ENCODE results near the gene CACNA1S. TPM values are rescaled to one million over a fixed set of nuclear protein-coding genes. Genes with fewer than 3 reads are reported as not detected.

The CACNA1S gene
- total RNA-seq, 1 donor from 2014 or later, result 0.07 TPM

DNA sequence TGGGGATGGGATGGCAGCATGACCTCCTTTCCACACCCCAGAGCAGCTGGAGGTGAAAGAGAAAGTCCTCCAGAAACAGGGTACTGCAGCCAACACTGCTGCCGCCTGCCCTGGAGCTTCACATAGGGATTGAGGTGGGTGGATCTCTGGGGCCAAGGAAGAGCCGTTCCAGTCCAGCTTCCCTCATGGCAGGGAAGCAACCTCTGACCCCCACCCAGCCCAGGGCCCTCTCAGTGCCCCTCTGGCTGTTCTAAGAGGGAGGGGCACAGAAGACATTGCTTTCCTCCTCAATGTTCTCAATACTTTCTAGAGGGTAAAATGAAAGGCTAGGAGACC is 94.4 kb downstream of the CACNA1S start:
- peaks cover 34% of the 10 kb centered on the region for H3K4me1 Mint-ChIP-seq (ENCODE audit: low read depth, unreplicated experiment)
- H3K9me3 Mint-ChIP-seq (ENCODE audit: unreplicated experiment), result peaks cover 8% of the 10 kb centered on the region
- TF ChIP-seq, protein P1, sequence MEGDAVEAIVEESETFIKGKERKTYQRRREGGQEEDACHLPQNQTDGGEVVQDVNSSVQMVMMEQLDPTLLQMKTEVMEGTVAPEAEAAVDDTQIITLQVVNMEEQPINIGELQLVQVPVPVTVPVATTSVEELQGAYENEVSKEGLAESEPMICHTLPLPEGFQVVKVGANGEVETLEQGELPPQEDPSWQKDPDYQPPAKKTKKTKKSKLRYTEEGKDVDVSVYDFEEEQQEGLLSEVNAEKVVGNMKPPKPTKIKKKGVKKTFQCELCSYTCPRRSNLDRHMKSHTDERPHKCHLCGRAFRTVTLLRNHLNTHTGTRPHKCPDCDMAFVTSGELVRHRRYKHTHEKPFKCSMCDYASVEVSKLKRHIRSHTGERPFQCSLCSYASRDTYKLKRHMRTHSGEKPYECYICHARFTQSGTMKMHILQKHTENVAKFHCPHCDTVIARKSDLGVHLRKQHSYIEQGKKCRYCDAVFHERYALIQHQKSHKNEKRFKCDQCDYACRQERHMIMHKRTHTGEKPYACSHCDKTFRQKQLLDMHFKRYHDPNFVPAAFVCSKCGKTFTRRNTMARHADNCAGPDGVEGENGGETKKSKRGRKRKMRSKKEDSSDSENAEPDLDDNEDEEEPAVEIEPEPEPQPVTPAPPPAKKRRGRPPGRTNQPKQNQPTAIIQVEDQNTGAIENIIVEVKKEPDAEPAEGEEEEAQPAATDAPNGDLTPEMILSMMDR (IDR thresholded peaks at IDR 0.05; ENCODE audit: partially characterized antibody, unreplicated experiment), result no peak
- DNase-seq, result no peak
- no peak overlapping the region for H3K4me3 Mint-ChIP-seq (ENCODE audit: unreplicated experiment)
- H3K36me3 Mint-ChIP-seq (ENCODE audit: unreplicated experiment), result no peaks in the 10 kb centered on the region
- no peak overlapping the region for H3K27ac Mint-ChIP-seq (ENCODE audit: unreplicated experiment)
- peaks cover 17% of the 10 kb centered on the region for H3K27me3 Mint-ChIP-seq (ENCODE audit: unreplicated experiment)

DNA sequence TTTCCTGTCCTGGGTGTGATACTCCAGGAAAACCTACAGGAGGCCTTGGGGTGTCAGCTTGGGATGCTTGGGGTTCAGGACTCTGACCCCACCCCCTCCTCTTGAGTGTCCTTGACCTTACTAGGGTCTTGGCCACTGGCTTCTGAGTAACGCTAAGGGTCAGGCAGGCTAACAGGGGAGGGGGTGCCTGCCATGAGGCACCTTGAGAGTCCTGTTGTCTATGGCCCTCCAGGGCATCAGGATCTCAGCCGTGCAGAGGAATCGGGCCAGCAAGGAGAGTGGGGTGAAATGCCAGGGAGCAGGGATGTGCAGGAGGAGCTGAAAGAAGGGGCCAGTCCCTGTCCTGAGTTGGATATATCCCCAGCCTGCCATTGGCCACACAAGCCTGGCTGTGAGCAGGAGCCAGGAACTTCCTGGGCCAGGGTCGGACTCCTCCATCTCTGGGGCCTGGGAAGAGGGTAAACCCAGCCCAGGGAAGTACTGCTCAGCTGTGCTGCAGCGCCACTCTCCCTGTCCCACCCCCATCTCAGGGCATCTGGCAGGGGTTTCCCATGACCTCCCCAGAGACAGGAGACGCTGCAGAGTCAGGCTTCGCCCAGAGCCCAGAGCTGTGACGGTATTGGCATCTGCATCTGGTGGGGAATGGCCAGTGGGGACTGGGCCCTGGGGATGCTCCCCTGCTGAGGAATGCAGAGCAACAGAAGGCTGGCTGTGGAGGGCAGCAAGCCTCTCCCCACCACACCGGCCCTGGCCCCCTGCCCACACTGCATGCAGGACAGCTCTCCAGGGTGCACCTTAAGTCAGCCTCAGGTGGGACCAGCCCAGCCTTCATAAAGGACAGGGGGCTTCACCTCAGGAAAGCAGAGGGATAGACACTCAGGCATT is 95.0 kb downstream of the CACNA1S start:
- peaks cover 15% of the 10 kb centered on the region for H3K27me3 Mint-ChIP-seq (ENCODE audit: unreplicated experiment)
- H3K4me1 Mint-ChIP-seq (ENCODE audit: low read depth, unreplicated experiment), result peaks cover 28% of the 10 kb centered on the region
- no peak overlapping the region for H3K27ac Mint-ChIP-seq (ENCODE audit: unreplicated experiment)

DNA sequence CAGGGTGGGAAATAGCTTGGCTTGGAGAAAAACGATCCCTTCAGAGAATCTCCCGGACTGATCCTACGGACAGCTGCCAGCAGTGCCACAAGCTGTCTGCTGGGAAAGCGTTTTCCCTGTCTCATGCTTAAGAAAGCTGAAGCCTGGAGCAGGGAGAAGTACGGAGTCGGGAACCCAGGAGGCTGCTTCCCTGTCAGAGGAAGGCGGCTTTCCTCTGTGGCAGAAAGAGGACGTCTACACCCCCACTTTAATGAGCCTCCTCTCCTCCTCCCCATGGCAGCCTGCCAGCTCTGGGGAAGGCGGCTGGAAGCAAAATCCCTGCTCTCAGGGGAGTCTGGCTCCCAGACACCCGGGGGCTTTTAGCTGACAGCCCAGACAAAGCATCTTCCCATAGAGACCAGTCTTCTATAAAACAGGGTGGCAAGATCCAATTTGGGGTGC is 96.0 kb downstream of the CACNA1S start:
- TF ChIP-seq, protein P1 (IDR thresholded peaks at IDR 0.05; ENCODE audit: partially characterized antibody, unreplicated experiment), result no peak

More for the DNA sequence above, 95.0 kb downstream of the CACNA1S start:
- peak; percentile 61 for DNase-seq
- Mint-ChIP-seq H3K4me3 (ENCODE audit: unreplicated experiment) (peak overlapping the region; percentile 77), H3K36me3 (ENCODE audit: unreplicated experiment) (no peaks in the 10 kb centered on the region), H3K9me3 (ENCODE audit: unreplicated experiment) (peaks cover 8% of the 10 kb centered on the region)
- TF ChIP-seq, protein P1 (IDR thresholded peaks at IDR 0.05; ENCODE audit: partially characterized antibody, unreplicated experiment), result no peak

DNA sequence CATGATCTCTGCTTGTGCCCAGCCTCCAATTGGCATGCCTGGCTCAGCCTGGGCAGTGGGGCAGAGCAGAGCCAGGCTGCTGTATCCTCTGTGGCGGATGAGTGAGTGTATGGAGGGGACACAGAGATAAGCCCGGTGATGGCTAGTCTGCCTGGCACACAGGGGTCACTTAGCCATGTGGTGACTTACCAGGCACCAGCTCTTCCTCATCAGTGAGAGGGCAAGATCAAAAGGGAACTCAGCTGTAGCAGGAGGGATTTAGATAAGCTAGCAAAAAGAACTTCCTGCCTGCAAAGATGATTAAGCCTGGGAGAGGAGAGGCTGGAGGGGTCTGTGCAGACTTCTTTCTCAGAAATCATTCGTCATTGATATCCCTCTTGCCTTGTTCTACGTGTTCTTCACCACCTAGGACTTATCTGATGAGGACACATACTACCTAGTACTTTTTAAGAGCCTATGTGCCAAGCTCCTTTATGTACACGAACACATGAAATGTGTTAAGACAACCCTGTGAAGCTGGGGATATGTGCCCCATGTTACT is 96.6 kb downstream of the CACNA1S start:
- Mint-ChIP-seq H3K27ac (ENCODE audit: unreplicated experiment) (peak overlapping the region; percentile 38), H3K9me3 (ENCODE audit: unreplicated experiment) (peaks cover 6% of the 10 kb centered on the region), H3K4me3 (ENCODE audit: unreplicated experiment) (peak overlapping the region; percentile 77), H3K27me3 (ENCODE audit: unreplicated experiment) (peaks cover 10% of the 10 kb centered on the region), H3K4me1 (ENCODE audit: low read depth, unreplicated experiment) (peaks cover 30% of the 10 kb centered on the region), H3K36me3 (ENCODE audit: unreplicated experiment) (no peaks in the 10 kb centered on the region)
- TF ChIP-seq, protein P1 (IDR thresholded peaks at IDR 0.05; ENCODE audit: partially characterized antibody, unreplicated experiment), result no peak
- no peak for DNase-seq

More for the DNA sequence above, 96.0 kb downstream of the CACNA1S start:
- H3K27ac Mint-ChIP-seq (ENCODE audit: unreplicated experiment), result peak overlapping the region; percentile 55
- H3K27me3 Mint-ChIP-seq (ENCODE audit: unreplicated experiment), result peaks cover 13% of the 10 kb centered on the region
- peak; percentile 59 for DNase-seq
- H3K36me3 Mint-ChIP-seq (ENCODE audit: unreplicated experiment), result no peaks in the 10 kb centered on the region
- peak overlapping the region; percentile 77 for H3K4me3 Mint-ChIP-seq (ENCODE audit: unreplicated experiment)
- H3K9me3 Mint-ChIP-seq (ENCODE audit: unreplicated experiment), result peaks cover 10% of the 10 kb centered on the region
- peaks cover 32% of the 10 kb centered on the region for H3K4me1 Mint-ChIP-seq (ENCODE audit: low read depth, unreplicated experiment)

DNA sequence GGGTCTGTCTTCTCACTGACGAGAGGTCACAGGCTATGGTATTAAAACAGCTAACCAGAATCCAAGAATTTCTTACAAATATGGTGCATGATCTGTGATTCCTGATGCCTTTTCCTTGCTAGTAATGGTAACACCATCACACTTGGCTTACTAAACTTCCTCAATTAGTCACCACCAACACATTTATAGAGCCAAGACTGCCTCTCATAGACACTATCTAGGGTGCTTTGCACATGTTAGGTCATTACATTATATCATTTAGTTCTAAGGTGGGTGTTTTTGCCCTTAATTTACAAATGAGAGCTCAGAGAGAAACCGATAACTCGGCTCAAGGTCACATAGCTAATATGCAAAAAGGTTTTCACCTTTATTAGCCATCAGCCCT is 97.4 kb downstream of the CACNA1S start:
- H3K27me3 Mint-ChIP-seq (ENCODE audit: unreplicated experiment), result peaks cover 8% of the 10 kb centered on the region
- H3K4me1 Mint-ChIP-seq (ENCODE audit: low read depth, unreplicated experiment), result peaks cover 31% of the 10 kb centered on the region
- no peak overlapping the region for H3K4me3 Mint-ChIP-seq (ENCODE audit: unreplicated experiment)
- DNase-seq, result no peak
- peaks cover 6% of the 10 kb centered on the region for H3K9me3 Mint-ChIP-seq (ENCODE audit: unreplicated experiment)
- no peaks in the 10 kb centered on the region for H3K36me3 Mint-ChIP-seq (ENCODE audit: unreplicated experiment)
- TF ChIP-seq, protein P1 (IDR thresholded peaks at IDR 0.05; ENCODE audit: partially characterized antibody, unreplicated experiment), result no peak
- no peak overlapping the region for H3K27ac Mint-ChIP-seq (ENCODE audit: unreplicated experiment)
